Naive thymus-derived CD8-positive, alpha-beta T cell (primary cell): Measurements from ENCODE around the gene EHD4. TPM values are rescaled to one million over a fixed set of nuclear protein-coding genes. Genes with fewer than 3 reads are reported as not detected.

ENCODE experiments used
- ATAC-seq, 2 donors: fragments of 150-1000 bp; cut with Tn5 transposase in 1 of 2; sonication (Bioruptor Pico), chemical (Tn5 transposase) in 1 of 2; 1 replicate in 1 of 2; 2 replicates in 1 of 2; pipeline ENCODE4 v1.10.0; 2021; ENCODE audit warnings: mild to moderate bottlenecking in 2 of 2, moderate library complexity in 2 of 2
- POLR2A ChIA-PET: fragments of 350-600 bp; sonication (Branson Sonifier 250); formaldehyde crosslinking; loops from one replicate; lab custom pipeline; 2021; ENCODE audit warnings: antibody characterized with exemption; lab: Charles Lee
- DNase-seq, 10 donors: peaks; one replicate each; pipeline versions ENCODE4 v3.0.0 to v3.0.0-alpha.2; 2020 to 2022
- H3K27ac Mint-ChIP-seq, 10 donors: one replicate each; pipeline ENCODE4 v1.8.0; 2020 to 2022; ENCODE audit warnings: mild to moderate bottlenecking in 10 of 10, mixed read lengths in 10 of 10, moderate library complexity in 4 of 10, inconsistent platforms in 1 of 10
- H3K27me3 Mint-ChIP-seq, 5 donors: one replicate each; pipeline ENCODE4 v1.8.0; 2021 to 2022; ENCODE audit warnings: mixed read lengths in 5 of 5
- H3K36me3 Mint-ChIP-seq, 3 donors: one replicate each; pipeline ENCODE4 v1.8.0; 2020 to 2022; ENCODE audit warnings: mixed read lengths in 3 of 3, mild to moderate bottlenecking in 2 of 3, inconsistent platforms in 1 of 3
- H3K4me1 Mint-ChIP-seq, 4 donors: one replicate each; pipeline ENCODE4 v1.8.0; 2021 to 2022; ENCODE audit warnings: mixed read lengths in 4 of 4
- H3K4me3 Mint-ChIP-seq, 10 donors: one replicate each; pipeline ENCODE4 v1.8.0; 2020 to 2022; ENCODE audit warnings: mild to moderate bottlenecking in 10 of 10, mixed read lengths in 10 of 10, moderate library complexity in 6 of 10, inconsistent platforms in 1 of 10
- H3K9me3 Mint-ChIP-seq, 9 donors: one replicate each; pipeline ENCODE4 v1.8.0; 2020 to 2022; ENCODE audit warnings: mixed read lengths in 9 of 9, mild to moderate bottlenecking in 3 of 9, inconsistent platforms in 1 of 9, moderate library complexity in 1 of 9
- polyA plus RNA-seq, 3 donors: library from polyadenylated mRNA; unstranded; fragments of 300-500 nt; fragmentation: Illumina TruSeq; gene quantifications; one replicate each; pipeline ENCODE4 v1.2.3, GENCODE V29; 2021
- total RNA-seq, 8 experiments: library from RNA in 2 of 8; stranded (reverse) in 2 of 8; gene quantifications; one replicate each; pipeline ENCODE4 v1.2.3 and lab custom pipeline; 2021 to 2026

The EHD4 gene
- total and polyA plus RNA-seq, 5 experiments from 2014 or later: 5.2 to 10.4 (median 7.6) TPM

- no peak for ATAC-seq
- peaks cover 0 to 3% (median 0%) of the 10 kb centered on the region in 4 donors for H3K4me1 Mint-ChIP-seq
- H3K9me3 Mint-ChIP-seq: no peaks in the 10 kb centered on the region
- H3K27ac Mint-ChIP-seq: peak overlapping the region in 2 of 10 donors; percentile 45 to 74
- POLR2A ChIA-PET: no interaction called here
- H3K36me3 Mint-ChIP-seq: no peaks in the 10 kb centered on the region
- H3K27me3 Mint-ChIP-seq: peaks cover 0 to 10% (median 0%) of the 10 kb centered on the region in 5 donors
- no peak for DNase-seq
- no peak overlapping the region for H3K4me3 Mint-ChIP-seq
Measured at GRCh38 chr15:41992151-41992802, 19.9 kb upstream of the EHD4 start.

- no peak overlapping the region for H3K27ac Mint-ChIP-seq
- peaks cover 0 to 3% (median 0%) of the 10 kb centered on the region in 4 donors for H3K4me1 Mint-ChIP-seq
- H3K36me3 Mint-ChIP-seq: no peaks in the 10 kb centered on the region
- no peaks in the 10 kb centered on the region for H3K9me3 Mint-ChIP-seq
- DNase-seq (no peak), ATAC-seq (no peak)
- POLR2A ChIA-PET: no interaction called here
- H3K4me3 Mint-ChIP-seq: no peak overlapping the region
- H3K27me3 Mint-ChIP-seq: peaks cover 0 to 10% (median 0%) of the 10 kb centered on the region in 5 donors
Measured at GRCh38 chr15:41990691-41991090, 18.3 kb upstream of the EHD4 start.

DNA sequence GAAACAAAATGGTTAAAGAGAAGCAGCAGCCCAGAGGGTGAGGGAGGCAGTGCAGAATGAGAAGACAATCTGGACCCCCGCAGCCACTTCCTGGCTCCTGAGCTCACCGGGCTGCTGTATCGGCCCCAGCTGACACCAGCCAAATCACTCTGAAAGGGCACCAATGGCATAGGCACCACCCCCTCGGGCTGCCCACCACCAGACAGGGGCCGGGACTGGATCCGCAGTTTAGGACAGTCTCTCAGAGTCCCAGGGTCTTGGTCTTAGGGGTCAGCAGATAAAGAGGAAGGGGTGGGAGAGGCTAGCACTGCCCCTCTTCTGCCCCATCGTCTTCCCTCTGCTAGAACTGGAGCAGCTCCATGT, 17.9 kb upstream of the EHD4 start:
- Mint-ChIP-seq H3K27me3 (peaks cover 0 to 10% (median 0%) of the 10 kb centered on the region in 5 donors), H3K36me3 (no peaks in the 10 kb centered on the region), H3K27ac (no peak overlapping the region), H3K4me3 (no peak overlapping the region), H3K4me1 (peaks cover 0 to 3% (median 0%) of the 10 kb centered on the region in 4 donors), H3K9me3 (no peaks in the 10 kb centered on the region)
- no peak for ATAC-seq
- POLR2A ChIA-PET: no interaction called here
- DNase-seq: no peak

GRCh38 chr15:41989573-41990242, 17.4 kb upstream of the EHD4 start:
- DNase-seq (peak; percentile 62 to 86 (median 75)), ATAC-seq (peak; percentile 94 to 98)
- Mint-ChIP-seq H3K4me1 (peaks cover 0 to 3% (median 0%) of the 10 kb centered on the region in 4 donors), H3K27ac (no peak overlapping the region), H3K9me3 (no peaks in the 10 kb centered on the region), H3K4me3 (no peak overlapping the region), H3K27me3 (peaks cover 0 to 10% (median 0%) of the 10 kb centered on the region in 5 donors), H3K36me3 (no peaks in the 10 kb centered on the region)
- POLR2A ChIA-PET: interaction anchor here (0.6 kb wide), 2 partner anchors 18 to 162 kb away, joined by 3 read pairs; partner anchors contain the start of gene JMJD7

DNA sequence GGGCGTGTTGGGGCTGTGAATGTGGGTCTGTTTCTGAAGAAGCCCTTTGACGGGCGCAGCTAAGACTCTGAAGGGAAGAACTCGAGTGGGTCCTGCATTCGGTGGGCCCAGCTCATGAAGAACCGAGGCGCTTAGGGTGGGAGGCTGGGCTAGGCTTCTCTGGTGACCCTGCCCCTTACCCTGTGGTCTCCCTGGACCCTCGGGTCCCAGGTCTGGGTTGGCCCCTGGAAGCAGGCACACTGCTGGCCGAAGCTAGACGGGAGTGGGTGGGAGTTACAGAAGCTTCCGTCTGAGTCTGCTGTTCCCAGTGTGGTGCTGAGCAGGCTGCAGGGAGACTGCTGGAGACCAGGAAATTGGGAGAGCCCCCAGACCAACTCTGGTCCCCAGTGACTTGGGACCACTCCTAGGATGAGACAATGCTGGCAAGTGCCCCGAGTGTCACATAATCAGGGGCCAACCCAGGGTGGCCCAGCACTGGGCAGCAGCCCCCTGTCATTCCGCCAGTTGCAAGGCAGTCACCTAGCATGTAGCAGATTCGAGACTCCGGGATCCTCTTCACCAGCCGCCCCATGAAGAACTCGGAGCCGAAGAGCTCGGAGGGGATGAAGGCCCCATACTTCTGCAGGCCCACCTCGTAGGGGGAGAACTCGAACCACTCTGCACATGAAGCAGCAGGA, 16.7 kb upstream of the EHD4 start:
- Mint-ChIP-seq H3K27ac (no peak overlapping the region), H3K36me3 (no peaks in the 10 kb centered on the region), H3K4me1 (peaks cover 0 to 3% (median 0%) of the 10 kb centered on the region in 4 donors), H3K4me3 (no peak overlapping the region), H3K9me3 (no peaks in the 10 kb centered on the region), H3K27me3 (peaks cover 0 to 10% (median 0%) of the 10 kb centered on the region in 5 donors)
- ATAC-seq: no peak
- POLR2A ChIA-PET: no interaction called here
- DNase-seq: peak in 1 of 10 donors; percentile 45

DNA sequence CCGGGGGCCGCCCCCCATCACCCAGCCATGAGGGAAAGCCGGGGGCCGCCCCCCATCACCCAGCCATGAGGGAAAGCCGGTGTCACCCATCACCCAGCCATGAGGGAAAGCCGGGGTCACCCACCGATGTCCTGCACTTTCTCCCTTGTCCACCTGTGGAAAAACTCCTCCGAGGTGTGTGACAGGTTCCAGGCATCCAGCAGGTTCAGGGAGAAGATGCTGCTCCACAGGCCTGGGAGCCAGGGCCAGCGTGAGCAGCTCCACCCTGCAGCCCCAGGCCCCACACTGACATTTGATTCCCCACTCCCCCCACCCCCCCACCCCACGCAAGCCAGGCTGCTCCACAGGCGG, 15.5 kb upstream of the EHD4 start:
- ATAC-seq (no peak), DNase-seq (peak in 1 of 10 donors; percentile 41)
- H3K9me3 Mint-ChIP-seq: no peaks in the 10 kb centered on the region
- no peak overlapping the region for H3K4me3 Mint-ChIP-seq
- POLR2A ChIA-PET: interaction anchor here (0.6 kb wide), 1 partner anchor 371 kb away, joined by 3 read pairs; no protein-coding TSS in a partner anchor
- no peaks in the 10 kb centered on the region for H3K36me3 Mint-ChIP-seq
- peaks cover 0 to 3% (median 0%) of the 10 kb centered on the region in 4 donors for H3K4me1 Mint-ChIP-seq
- H3K27me3 Mint-ChIP-seq: peaks cover 0 to 10% (median 0%) of the 10 kb centered on the region in 5 donors
- no peak overlapping the region for H3K27ac Mint-ChIP-seq

DNA sequence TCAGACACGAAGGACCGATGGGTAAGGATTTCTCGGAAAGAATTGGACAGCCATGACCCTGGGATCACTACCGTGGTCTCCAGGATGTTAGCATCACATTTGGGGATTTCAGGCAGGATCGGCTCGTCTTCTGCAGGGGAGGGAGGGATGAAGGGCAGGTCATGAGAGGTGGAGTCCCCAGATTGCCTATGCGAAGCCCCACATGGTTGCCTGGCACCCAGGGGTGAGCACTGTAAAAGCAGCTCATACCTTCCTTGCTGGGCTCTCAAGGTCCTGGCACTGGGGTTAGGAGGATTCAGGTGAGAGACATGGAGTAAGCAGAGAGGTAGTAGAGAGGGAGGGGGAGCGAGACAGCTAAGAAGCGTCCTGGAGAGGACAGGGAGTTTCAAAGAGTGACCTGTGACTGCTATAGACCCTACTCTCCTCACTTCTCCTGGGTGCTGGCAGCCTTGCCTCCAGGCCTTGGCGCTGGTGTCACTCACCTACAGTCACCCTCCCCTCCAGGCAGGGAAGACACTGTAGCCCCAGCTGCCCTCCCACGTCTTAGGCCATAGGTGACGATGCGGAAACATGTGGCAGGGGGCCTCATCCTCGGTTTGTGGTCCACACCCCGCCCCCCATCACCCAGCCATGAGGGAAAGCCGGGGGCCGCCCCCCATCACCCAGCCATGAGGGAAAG, 15.0 kb upstream of the EHD4 start:
- Mint-ChIP-seq H3K4me1 (peaks cover 0 to 3% (median 0%) of the 10 kb centered on the region in 4 donors), H3K27ac (peak overlapping the region in 1 of 10 donors; percentile 35), H3K27me3 (peaks cover 0 to 10% (median 0%) of the 10 kb centered on the region in 5 donors), H3K4me3 (no peak overlapping the region), H3K9me3 (no peaks in the 10 kb centered on the region), H3K36me3 (no peaks in the 10 kb centered on the region)
- POLR2A ChIA-PET: no interaction called here
- DNase-seq: peak in 1 of 10 donors; percentile 55
- no peak for ATAC-seq

- Mint-ChIP-seq H3K9me3 (no peaks in the 10 kb centered on the region), H3K4me1 (peaks cover 0 to 3% (median 0%) of the 10 kb centered on the region in 4 donors), H3K36me3 (no peaks in the 10 kb centered on the region), H3K27me3 (peaks cover 0 to 10% (median 0%) of the 10 kb centered on the region in 5 donors), H3K4me3 (no peak overlapping the region), H3K27ac (peak overlapping the region in 2 of 10 donors; percentile 15 to 45)
- ATAC-seq (no peak), DNase-seq (peak in 1 of 10 donors; percentile 54)
- POLR2A ChIA-PET: no interaction called here
Measured at GRCh38 chr15:41985236-41986160, 13.1 kb upstream of the EHD4 start.

DNA sequence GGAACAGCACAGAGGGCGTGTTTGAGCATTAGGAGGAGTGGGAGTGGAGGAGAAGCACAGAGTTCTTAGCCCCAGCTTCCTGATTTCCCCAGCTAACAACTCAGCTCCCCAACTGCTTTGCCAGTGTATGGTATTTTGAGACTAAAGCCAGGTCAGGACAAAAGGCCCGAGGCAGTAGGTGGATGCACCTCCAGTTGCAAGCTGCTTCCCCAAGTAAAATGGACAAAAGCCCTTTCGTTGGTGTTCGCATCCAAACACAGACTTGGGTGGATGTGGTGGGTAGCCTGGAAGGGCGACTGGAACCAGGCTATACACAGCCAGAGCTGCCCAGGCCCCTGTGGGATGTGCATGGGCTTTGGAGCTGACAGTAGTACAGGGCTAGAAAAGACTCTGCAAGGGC, 12.3 kb upstream of the EHD4 start:
- ATAC-seq (no peak), DNase-seq (no peak)
- no peak overlapping the region for H3K27ac Mint-ChIP-seq
- POLR2A ChIA-PET: no interaction called here
- no peaks in the 10 kb centered on the region for H3K36me3 Mint-ChIP-seq
- H3K9me3 Mint-ChIP-seq: no peaks in the 10 kb centered on the region
- H3K4me3 Mint-ChIP-seq: no peak overlapping the region
- peaks cover 0 to 10% (median 0%) of the 10 kb centered on the region in 5 donors for H3K27me3 Mint-ChIP-seq
- H3K4me1 Mint-ChIP-seq: peaks cover 0 to 3% (median 0%) of the 10 kb centered on the region in 4 donors

GRCh38 chr15:41983621-41984571, 11.5 kb upstream of the EHD4 start:
- Mint-ChIP-seq H3K36me3 (no peaks in the 10 kb centered on the region), H3K27ac (peak overlapping the region in 1 of 10 donors; percentile 41), H3K27me3 (peaks cover 0 to 8% (median 0%) of the 10 kb centered on the region in 5 donors), H3K4me1 (peaks cover 0 to 3% (median 0%) of the 10 kb centered on the region in 4 donors), H3K4me3 (no peak overlapping the region), H3K9me3 (no peaks in the 10 kb centered on the region)
- POLR2A ChIA-PET: interaction anchor here (1.7 kb wide), 1 partner anchor 12 kb away, joined by 5 read pairs; the partner anchor contains the start of gene EHD4
- peak in 1 of 10 donors; percentile 54 for DNase-seq
- ATAC-seq: no peak

- Mint-ChIP-seq H3K36me3 (no peaks in the 10 kb centered on the region), H3K4me1 (no peaks in the 10 kb centered on the region), H3K4me3 (no peak overlapping the region), H3K9me3 (no peaks in the 10 kb centered on the region), H3K27ac (peak overlapping the region in 1 of 10 donors; percentile 65), H3K27me3 (peaks cover 0 to 1% (median 0%) of the 10 kb centered on the region in 5 donors)
- POLR2A ChIA-PET: interaction anchor here (0.6 to 1.7 kb wide), 2 partner anchors 11 to 724 kb away, joined by 3 to 5 read pairs; partner anchors contain the start of gene EHD4
- ATAC-seq (no peak), DNase-seq (peak in 1 of 10 donors; percentile 15)
Measured at GRCh38 chr15:41983221-41983620, 10.9 kb upstream of the EHD4 start.
